WTC11 (cell line): ENCODE data around the gene NRP2. TPM values are rescaled to one million over a fixed set of nuclear protein-coding genes. Genes with fewer than 3 reads are reported as not detected.
A peak's percentile ranks its signal among the peaks of the same experiment; 100 is the strongest.

Source experiments
- ATAC-seq: fragments of 200-7000 bp; cut with Tn5 transposase; 2 replicates; pipeline ENCODE4 v1.10.0; 2021; ENCODE audit warnings: mild to moderate bottlenecking, moderate library complexity
- CTCF ChIA-PET: fragments of 300-600 bp; sonication (Branson Sonifier 250); formaldehyde crosslinking; loops from one replicate; lab custom pipeline; 2021; ENCODE audit warnings: antibody characterized with exemption; lab: Charles Lee
- POLR2A ChIA-PET: fragments of 350-600 bp; sonication (Branson Sonifier 250); formaldehyde crosslinking; loops from one replicate; lab custom pipeline; 2021; ENCODE audit warnings: antibody characterized with exemption; lab: Charles Lee
- DNase-seq: peaks from one replicate; pipeline ENCODE4 v3.0.0; 2021; ENCODE audit warnings: low spot score
- H3K27ac Mint-ChIP-seq: 2 replicates; pipeline ENCODE4 v1.8.0; 2021; ENCODE audit warnings: mixed read lengths
- H3K27me3 Mint-ChIP-seq: 2 replicates; pipeline ENCODE4 v1.8.0; 2021; ENCODE audit warnings: low read depth, mild to moderate bottlenecking, moderate library complexity, mixed read lengths
- H3K36me3 Mint-ChIP-seq: 2 replicates; pipeline ENCODE4 v1.8.0; 2021; ENCODE audit warnings: mixed read lengths
- H3K4me1 Mint-ChIP-seq: 2 replicates; pipeline ENCODE4 v1.8.0; 2022; ENCODE audit warnings: mixed read lengths
- H3K4me3 Mint-ChIP-seq: 2 replicates; pipeline ENCODE4 v1.8.0; 2021; ENCODE audit warnings: mild to moderate bottlenecking, moderate library complexity, mixed read lengths
- H3K9me3 Mint-ChIP-seq: 2 replicates; pipeline ENCODE4 v1.8.0; 2021; ENCODE audit warnings: mixed read lengths
- AR ChIP-seq: fragments of 250-450 bp; sonication (Bioruptor Pico); IDR thresholded peaks from 2 replicates; pipeline ENCODE4 v1.9.0; 2021; ENCODE audit warnings: mild to moderate bottlenecking
- E2F1 ChIP-seq: sonication (generic); formaldehyde crosslinking; IDR thresholded peaks from 2 replicates; pipeline ENCODE4 v1.8.0; 2022; ENCODE audit warnings: mild to moderate bottlenecking, missing genetic modification reagents
- FOXP4 ChIP-seq: sonication (generic); formaldehyde crosslinking; IDR thresholded peaks from 2 replicates; pipeline ENCODE4 v1.8.0; 2022; ENCODE audit warnings: mild to moderate bottlenecking, missing genetic modification reagents
- GABPB1 ChIP-seq: sonication (generic); formaldehyde crosslinking; IDR thresholded peaks from 2 replicates; pipeline ENCODE4 v1.8.1; 2023; ENCODE audit warnings: mild to moderate bottlenecking, missing genetic modification reagents
- IRF2 ChIP-seq: sonication (generic); formaldehyde crosslinking; IDR thresholded peaks from 2 replicates; pipeline ENCODE4 v1.8.0; 2022; ENCODE audit warnings: low read depth, missing genetic modification reagents, borderline replicate concordance
- MAX ChIP-seq: sonication (generic); formaldehyde crosslinking; IDR thresholded peaks from 2 replicates; pipeline ENCODE4 v1.8.0; 2022; ENCODE audit warnings: mild to moderate bottlenecking, missing genetic modification reagents
- MLX ChIP-seq: sonication (generic); formaldehyde crosslinking; IDR thresholded peaks from 2 replicates; pipeline ENCODE4 v1.8.1; 2023; ENCODE audit warnings: mild to moderate bottlenecking, missing genetic modification reagents, moderate library complexity
- NFYB ChIP-seq: sonication (generic); formaldehyde crosslinking; conservative IDR thresholded peaks from 2 replicates; pipeline ENCODE4 v1.8.0; 2022; ENCODE audit warnings: low read depth, missing genetic modification reagents
- RORB ChIP-seq: fragments of 250-450 bp; sonication (Bioruptor Pico); IDR thresholded peaks from 2 replicates; pipeline ENCODE4 v1.9.0; 2021; ENCODE audit warnings: mild to moderate bottlenecking
- ZNF423 ChIP-seq: fragments of 250-450 bp; sonication (Bioruptor Pico); IDR thresholded peaks from 2 replicates; pipeline ENCODE4 v2.1.2; 2022; ENCODE audit warnings: mild to moderate bottlenecking, moderate library complexity
- total RNA-seq: library from RNA; stranded (reverse); gene quantifications from 3 replicates; pipeline ENCODE4 v1.2.3, GENCODE V29; 2021

The NRP2 gene
- total RNA-seq, 1 experiment from 2014 or later = 41.0 TPM

- Mint-ChIP-seq H3K4me1 (peaks cover 14% of the 10 kb centered on the region), H3K9me3 (no peaks in the 10 kb centered on the region), H3K27me3 (peaks cover 2% of the 10 kb centered on the region; the same call in 1 of the 2 replicates), H3K27ac (no peak overlapping the region), H3K36me3 (no peaks in the 10 kb centered on the region), H3K4me3 (no peak overlapping the region)
- ATAC-seq = peak; percentile 30
- ChIA-PET CTCF (no interaction called here), POLR2A (interaction anchor here (1.0 kb wide), 1 partner anchor 22 kb away, joined by 3 read pairs; no protein-coding TSS in a partner anchor)
- TF ChIP-seq GABPB1 (CRISPR knock-in tag) (peak; percentile 36; the same call in 1 of the 2 replicates), RORB (CRISPR knock-in tag) (no peak), ZNF423 (no peak)
- DNase-seq = no peak
Observed at GRCh38 chr2:205806143-205806905, 124.0 kb downstream of the NRP2 start.

- no peaks in the 10 kb centered on the region for H3K36me3 Mint-ChIP-seq
- H3K9me3 Mint-ChIP-seq = no peaks in the 10 kb centered on the region
- POLR2A ChIA-PET = no interaction called here
- no peak overlapping the region for H3K4me3 Mint-ChIP-seq
- ATAC-seq = no peak
- no peak for TF ChIP-seq MLX (CRISPR knock-in tag)
- TF ChIP-seq E2F1 (CRISPR knock-in tag) = no peak
- TF ChIP-seq NFYB (CRISPR knock-in tag) = no peak
- TF ChIP-seq, all 79 proteins: peak for 0
- Mint-ChIP-seq H3K4me1 (peaks cover 14% of the 10 kb centered on the region), H3K27ac (no peak overlapping the region), H3K27me3 (peaks cover 2% of the 10 kb centered on the region; the same call in 1 of the 2 replicates)
- no peak for DNase-seq
- CTCF ChIA-PET = no interaction called here
Observed at GRCh38 chr2:205807229-205807628, 124.9 kb downstream of the NRP2 start.

GRCh38 chr2:205807758-205808157 is 125.5 kb downstream of the NRP2 start:
- TF ChIP-seq AR (CRISPR knock-in tag) (no peak), FOXP4 (CRISPR knock-in tag) (no peak), MAX (CRISPR knock-in tag) (no peak), ZNF423 (no peak), IRF2 (CRISPR knock-in tag) (no peak), GABPB1 (CRISPR knock-in tag) (no peak)
- TF ChIP-seq, all 79 proteins: peak for 0

More at GRCh38 chr2:205807758-205808157, 125.5 kb downstream of the NRP2 start:
- POLR2A ChIA-PET = no interaction called here
- H3K9me3 Mint-ChIP-seq = no peaks in the 10 kb centered on the region
- DNase-seq = no peak
- H3K36me3 Mint-ChIP-seq = no peaks in the 10 kb centered on the region
- H3K27me3 Mint-ChIP-seq = peaks cover 2% of the 10 kb centered on the region; the same call in 1 of the 2 replicates
- H3K4me1 Mint-ChIP-seq = peaks cover 17% of the 10 kb centered on the region
- no peak overlapping the region for H3K4me3 Mint-ChIP-seq
- no peak for ATAC-seq
- H3K27ac Mint-ChIP-seq = no peak overlapping the region
- CTCF ChIA-PET = no interaction called here
